ENCODE data around the gene GPC5.

Gene GPC5

GRCh38 chr13:91539286-91540157 lies 141.1 kb downstream of the GPC5 start:
- no peak for DNase-seq (ENCODE audit: low read depth)

- no peak for DNase-seq (ENCODE audit: low read depth)
Observed at GRCh38 chr13:91540158-91540736, 141.8 kb downstream of the GPC5 start.

- DNase-seq (ENCODE audit: low read depth): no peak
Observed at GRCh38 chr13:91544723-91545122, 146.3 kb downstream of the GPC5 start.

GRCh38 chr13:91546900-91547299 lies 148.5 kb downstream of the GPC5 start:
- no peak for DNase-seq (ENCODE audit: low read depth)

GRCh38 chr13:91553584-91553983 lies 155.2 kb downstream of the GPC5 start:
- no peak for DNase-seq (ENCODE audit: low read depth)

GRCh38 chr13:91554101-91554500 lies 155.7 kb downstream of the GPC5 start:
- no peak for DNase-seq (ENCODE audit: low read depth)

- DNase-seq (ENCODE audit: low read depth): no peak
Observed at GRCh38 chr13:91557328-91558090, 159.1 kb downstream of the GPC5 start.

- DNase-seq (ENCODE audit: low read depth): no peak
Observed at GRCh38 chr13:91563799-91564198, 165.4 kb downstream of the GPC5 start.

GRCh38 chr13:91564396-91564795 lies 166.0 kb downstream of the GPC5 start:
- DNase-seq (ENCODE audit: low read depth): no peak

- no peak for DNase-seq (ENCODE audit: low read depth)
Observed at GRCh38 chr13:91565296-91565695, 166.9 kb downstream of the GPC5 start.

- no peak for DNase-seq (ENCODE audit: low read depth)
Observed at GRCh38 chr13:91567485-91568207, 169.2 kb downstream of the GPC5 start.

GRCh38 chr13:91571681-91572080 lies 173.3 kb downstream of the GPC5 start:
- no peak for DNase-seq (ENCODE audit: low read depth)

- DNase-seq (ENCODE audit: low read depth): no peak
Observed at GRCh38 chr13:91572439-91572838, 174.0 kb downstream of the GPC5 start.

- no peak for DNase-seq (ENCODE audit: low read depth)
Observed at GRCh38 chr13:91572944-91573598, 174.7 kb downstream of the GPC5 start.

GRCh38 chr13:91574766-91575165 lies 176.3 kb downstream of the GPC5 start:
- DNase-seq (ENCODE audit: low read depth): no peak

GRCh38 chr13:91576590-91576989 lies 178.2 kb downstream of the GPC5 start:
- DNase-seq (ENCODE audit: low read depth): no peak

GRCh38 chr13:91579320-91579719 lies 180.9 kb downstream of the GPC5 start:
- DNase-seq (ENCODE audit: low read depth): no peak

GRCh38 chr13:91580749-91581148 lies 182.3 kb downstream of the GPC5 start:
- DNase-seq (ENCODE audit: low read depth): no peak

- DNase-seq (ENCODE audit: low read depth): no peak
Observed at GRCh38 chr13:91586609-91587008, 188.2 kb downstream of the GPC5 start.

GRCh38 chr13:91588541-91588940 lies 190.1 kb downstream of the GPC5 start:
- DNase-seq (ENCODE audit: low read depth): no peak

Data from fibroblast of gingiva (primary cell).